Hepatocyte (in vitro differentiated cells): ENCODE data around the gene WDR70. TPM values are rescaled to one million over a fixed set of nuclear protein-coding genes. Genes with fewer than 3 reads are reported as not detected.

Experiments used
- DNase-seq: peaks from one replicate; pipeline ENCODE4 v3.0.0-alpha.2; 2016; ENCODE audit warnings: low spot score
- H2AFZ ChIP-seq: fragments of 200-600 bp; sonication (generic); 2 replicates; pipeline ENCODE4 v1.6.0; 2016; ENCODE audit warnings: antibody characterized with exemption, mild to moderate bottlenecking
- H3K27ac ChIP-seq: fragments of 200-600 bp; sonication (generic); 2 replicates; pipeline ENCODE4 v1.5.1; 2016; ENCODE audit warnings: mild to moderate bottlenecking
- H3K27me3 ChIP-seq: fragments of 200-600 bp; sonication (generic); 2 replicates; pipeline ENCODE4 v1.6.1; 2016
- H3K36me3 ChIP-seq: fragments of 200-600 bp; sonication (generic); replicated peaks from 2 replicates; pipeline ENCODE4 v1.5.1; 2016; ENCODE audit warnings: low read depth; ENCODE audit not compliant: insufficient read depth
- H3K4me1 ChIP-seq: fragments of 200-600 bp; sonication (generic); 2 replicates; pipeline ENCODE4 v1.5.1; 2016; ENCODE audit warnings: mild to moderate bottlenecking, moderate library complexity; ENCODE audit not compliant: insufficient read depth
- H3K4me2 ChIP-seq: fragments of 200-600 bp; sonication (generic); 2 replicates; pipeline ENCODE4 v1.6.0; 2016
- H3K4me3 ChIP-seq: fragments of 200-600 bp; sonication (generic); 2 replicates; pipeline ENCODE4 v1.5.1; 2016; ENCODE audit warnings: mild to moderate bottlenecking
- H3K79me2 ChIP-seq: fragments of 200-600 bp; sonication (generic); 2 replicates; pipeline ENCODE4 v1.6.0; 2017; ENCODE audit warnings: mild to moderate bottlenecking
- H3K9me2 ChIP-seq: fragments of 200-600 bp; sonication (generic); replicated peaks from 2 replicates; pipeline ENCODE4 v1.6.0; 2017; ENCODE audit warnings: mild to moderate bottlenecking; ENCODE audit not compliant: insufficient read depth
- H3K9me3 ChIP-seq: fragments of 200-600 bp; sonication (generic); 2 replicates; pipeline ENCODE4 v1.5.1; 2016; ENCODE audit warnings: low read depth, mild to moderate bottlenecking
- H4K20me1 ChIP-seq: fragments of 200-600 bp; sonication (generic); 2 replicates; pipeline ENCODE4 v1.6.0; 2016; ENCODE audit warnings: mild to moderate bottlenecking; ENCODE audit not compliant: insufficient read depth, poor library complexity, severe bottlenecking
- CTCF ChIP-seq: fragments of 200-600 bp; sonication (generic); IDR thresholded peaks from 2 replicates; pipeline ENCODE4 v1.5.1; 2016; ENCODE audit warnings: antibody characterized with exemption, mild to moderate bottlenecking; ENCODE audit not compliant: poor library complexity
- EZH2 ChIP-seq: fragments of 200-600 bp; sonication (generic); IDR thresholded peaks from 2 replicates; pipeline ENCODE4 v1.6.1; 2016; ENCODE audit warnings: antibody characterized with exemption, mild to moderate bottlenecking, borderline replicate concordance
- EZH2phosphoT487 ChIP-seq: fragments of 200-600 bp; sonication (generic); IDR thresholded peaks from one replicate; pipeline ENCODE4 v1.6.1; 2018; ENCODE audit warnings: antibody characterized with exemption, mild to moderate bottlenecking, low read depth, moderate library complexity; ENCODE audit not compliant: unreplicated experiment, severe bottlenecking
- WGBS: methylation state at CpG from one replicate; pipeline ENCODE4 v1.1.6; 2016; ENCODE audit warnings: low lambda C conversion rate; ENCODE audit errors: missing lambda C conversion rate; 5-methylcytosine and 5-hydroxymethylcytosine counted together
- polyA plus RNA-seq: library from polyadenylated mRNA; unstranded; fragments of >200 nt; fragmentation: Nextera tagmentation; extraction: Ambion mirVana; gene quantifications from 2 replicates; pipeline ENCODE4 v1.2.1, GENCODE V29; 2016
- total RNA-seq: library from RNA; depleted of rRNA; stranded (reverse); fragments of >200 nt; gene quantifications from 2 replicates; pipeline ENCODE4 v1.2.3, GENCODE V29; 2014

WDR70 gene
- total and polyA plus RNA-seq, 2 experiments from 2014 or later = 22.3 to 37.0 TPM

- H3K27ac ChIP-seq = no peak overlapping the region
Measured at GRCh38 chr5:37739817-37740261, 360.7 kb downstream of the WDR70 start.

GRCh38 chr5:37740331-37741066 is 361.4 kb downstream of the WDR70 start:
- H3K36me3 ChIP-seq = no peaks in the 10 kb centered on the region
- no peak for DNase-seq
- no peaks in the 10 kb centered on the region for H3K79me2 ChIP-seq
- no peaks in the 10 kb centered on the region for H4K20me1 ChIP-seq
- H3K9me2 ChIP-seq = no peaks in the 10 kb centered on the region
- H3K4me1 ChIP-seq = peaks cover 8% of the 10 kb centered on the region
- no peak overlapping the region for H3K4me3 ChIP-seq
- no peaks in the 10 kb centered on the region for H3K27me3 ChIP-seq
- TF ChIP-seq EZH2phosphoT487 (no peak), EZH2 (no peak), CTCF (no peak)
- no peaks in the 10 kb centered on the region for H3K9me3 ChIP-seq
- H3K27ac ChIP-seq = no peak overlapping the region
- no peak overlapping the region for H2AFZ ChIP-seq
- H3K4me2 ChIP-seq = no peak overlapping the region

More at GRCh38 chr5:37739817-37740261, 360.7 kb downstream of the WDR70 start:
- no peak for DNase-seq
- Histone ChIP-seq H4K20me1 (no peaks in the 10 kb centered on the region), H2AFZ (no peak overlapping the region), H3K36me3 (no peaks in the 10 kb centered on the region), H3K4me2 (no peak overlapping the region), H3K9me2 (no peaks in the 10 kb centered on the region), H3K4me3 (no peak overlapping the region), H3K27me3 (no peaks in the 10 kb centered on the region), H3K79me2 (no peaks in the 10 kb centered on the region), H3K4me1 (peaks cover 8% of the 10 kb centered on the region), H3K9me3 (no peaks in the 10 kb centered on the region)
- 61% methylated on average over 2 of the region's 2 CpGs for whole genome bisulfite sequencing
- no peak for TF ChIP-seq EZH2phosphoT487
- TF ChIP-seq EZH2 = no peak
- no peak for TF ChIP-seq CTCF

GRCh38 chr5:37742111-37742510 is 363.0 kb downstream of the WDR70 start:
- Histone ChIP-seq H3K4me3 (no peak overlapping the region), H3K79me2 (no peaks in the 10 kb centered on the region), H3K9me2 (no peaks in the 10 kb centered on the region), H3K27me3 (no peaks in the 10 kb centered on the region), H3K27ac (no peak overlapping the region), H3K4me1 (peaks cover 8% of the 10 kb centered on the region), H2AFZ (no peak overlapping the region), H3K9me3 (peaks cover 5% of the 10 kb centered on the region), H3K36me3 (no peaks in the 10 kb centered on the region), H4K20me1 (no peaks in the 10 kb centered on the region), H3K4me2 (no peak overlapping the region)
- DNase-seq = no peak
- TF ChIP-seq EZH2 (no peak), CTCF (no peak), EZH2phosphoT487 (no peak)
